HL-60/S4 treated with phorbol 12-myristate 13-acetate at 8.2 ng/mL for 4 days and 3 days (cell line): ENCODE results near the gene UBE2R2.
"Not testable (repeated sequence)": the region's sequence is repeated elsewhere in the genome, so short reads cannot be mapped to it uniquely, and the experiment has no call there.

Experiments used
- in situ Hi-C: fragments of 300-500 bp; cut with MboI; formaldehyde crosslinking; loops from 2 replicates; pipeline ENCODE4 v1.15.0; 2022; ENCODE audit warnings: low sequenced_read_pairs

UBE2R2 gene

DNA sequence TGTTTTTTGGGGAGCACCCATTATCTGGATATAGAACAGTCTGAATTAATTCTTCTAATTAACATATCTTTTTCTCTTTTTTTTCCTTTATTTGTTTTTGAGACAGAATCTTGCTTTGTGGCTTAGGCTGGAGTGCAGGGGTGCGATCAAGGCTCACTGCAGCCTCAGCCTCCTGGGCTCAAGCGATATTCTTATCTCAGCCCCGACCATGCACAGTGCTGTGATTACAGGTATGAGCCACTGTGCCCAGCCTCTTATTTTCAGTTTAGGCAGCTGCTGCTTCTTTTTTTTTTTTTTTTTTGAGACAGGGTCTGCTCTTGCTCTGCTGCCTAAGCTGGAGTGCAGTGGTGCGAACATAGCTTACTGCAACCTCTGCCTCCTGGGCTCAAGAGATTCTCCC, 20.2 kb downstream of the UBE2R2 start:
- in situ Hi-C loops, result no loop called here

GRCh38 chr9:33840381-33840780, 23.4 kb downstream of the UBE2R2 start:
- in situ Hi-C loops, result no loop called here

DNA sequence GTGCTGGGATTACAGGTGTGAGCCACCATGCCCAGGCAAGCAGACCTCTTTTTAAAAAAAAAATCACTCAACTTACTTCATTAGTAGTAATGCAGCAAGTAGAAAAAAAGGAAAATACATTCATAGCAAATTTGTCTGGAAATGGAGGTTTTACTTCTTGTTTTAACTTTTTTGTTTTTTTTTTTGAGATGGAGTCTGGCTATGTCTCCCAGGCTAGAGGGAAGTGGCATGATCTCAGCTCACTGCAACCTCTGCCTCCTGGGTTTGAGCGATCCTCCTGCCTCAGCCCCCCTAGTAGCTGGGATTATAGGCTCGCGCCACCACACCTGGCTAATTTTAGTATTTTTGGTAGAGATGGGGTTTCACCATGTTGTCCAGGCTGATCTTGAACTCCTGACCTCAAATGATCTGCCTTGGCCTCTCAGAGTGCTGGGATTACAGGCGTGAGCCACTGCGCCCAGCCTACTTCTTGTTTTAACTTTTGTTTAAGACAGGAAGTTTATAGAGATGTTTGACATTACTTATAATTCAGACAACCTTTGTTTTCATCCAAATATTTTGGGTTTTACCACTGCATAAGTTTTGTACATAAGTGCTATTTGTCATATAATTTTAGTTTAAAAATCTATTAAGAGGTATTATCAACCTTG, 26.5 kb downstream of the UBE2R2 start:
- in situ Hi-C loops, result no loop called here

DNA sequence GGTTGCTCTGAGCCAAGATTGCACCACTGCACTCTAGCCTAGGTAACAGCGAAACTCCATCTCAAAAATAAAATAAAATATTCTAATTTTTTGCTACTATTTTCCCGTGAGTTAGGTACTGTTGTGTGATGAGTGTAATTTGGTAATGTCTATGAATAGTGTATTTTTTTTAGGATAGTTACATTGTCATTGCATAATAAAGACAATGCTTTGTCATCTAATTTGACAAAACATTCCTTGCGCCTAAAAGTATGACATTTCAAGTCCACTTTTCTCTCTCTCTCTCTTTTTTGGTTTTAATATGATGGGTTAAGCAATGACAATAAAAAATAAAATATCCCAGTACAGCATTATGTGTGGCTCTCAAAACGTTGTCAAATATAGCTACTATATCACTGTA, 29.3 kb downstream of the UBE2R2 start:
- in situ Hi-C loops, result no loop called here

GRCh38 chr9:33847894-33848205, 30.9 kb downstream of the UBE2R2 start:
- in situ Hi-C loops, result not testable (repeated sequence)

GRCh38 chr9:33850267-33850629, 33.3 kb downstream of the UBE2R2 start:
- in situ Hi-C loops, result no loop called here

- in situ Hi-C loops, result no loop called here
Measured at GRCh38 chr9:33850677-33851076, 33.7 kb downstream of the UBE2R2 start.

GRCh38 chr9:33851301-33851700, 34.3 kb downstream of the UBE2R2 start:
- in situ Hi-C loops, result no loop called here

DNA sequence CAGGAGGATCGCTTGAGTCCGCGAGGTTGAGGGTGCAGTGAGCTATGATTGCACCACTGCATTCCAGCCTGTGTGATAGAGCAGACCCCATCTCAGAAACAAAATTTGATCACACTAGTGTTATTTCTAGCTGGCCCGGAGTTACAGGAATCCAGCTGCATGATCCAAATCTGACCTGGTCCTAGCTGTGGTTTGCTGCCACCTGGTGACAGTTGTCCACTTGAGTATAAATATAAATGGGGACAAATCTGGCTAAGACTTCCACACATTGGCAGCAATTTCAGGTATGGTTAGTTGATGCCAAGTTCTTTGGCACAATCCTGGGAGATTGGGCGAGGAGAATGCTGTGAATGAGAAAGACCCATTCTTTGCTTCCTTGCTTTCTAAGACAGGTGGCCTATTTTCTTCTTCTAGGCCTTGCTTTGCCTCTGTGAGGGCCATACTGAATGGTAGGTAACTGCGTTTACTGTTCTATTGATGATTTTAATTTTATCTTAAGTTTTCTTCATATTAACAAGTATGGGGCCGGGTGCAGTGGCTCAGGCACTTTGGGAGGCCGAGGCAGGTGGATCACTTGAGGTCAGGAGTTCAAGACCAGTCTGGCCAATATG, 35.4 kb downstream of the UBE2R2 start:
- in situ Hi-C loops, result no loop called here

GRCh38 chr9:33856247-33856646, 39.3 kb downstream of the UBE2R2 start:
- in situ Hi-C loops, result no loop called here

DNA sequence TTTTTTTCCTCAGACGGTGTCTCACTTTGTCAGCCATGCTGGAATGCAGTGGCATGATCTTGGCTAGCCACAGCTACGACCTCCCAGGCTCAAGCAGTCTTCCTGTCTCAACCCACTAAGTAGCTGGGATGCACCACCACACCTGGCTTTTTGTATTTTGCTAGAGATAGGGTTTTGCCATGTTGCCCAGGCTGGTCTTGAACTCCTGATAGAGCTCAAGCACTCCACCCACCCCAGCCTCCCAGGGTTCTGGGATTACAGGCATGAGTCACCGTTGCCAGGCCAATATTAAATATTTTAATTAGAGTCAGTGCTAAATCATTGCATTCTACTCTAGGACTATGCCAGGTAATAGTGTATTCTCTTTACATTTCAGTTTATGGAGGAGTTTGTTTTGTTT, 41.5 kb downstream of the UBE2R2 start:
- in situ Hi-C loops, result no loop called here

GRCh38 chr9:33860200-33860871, 43.4 kb downstream of the UBE2R2 start:
- in situ Hi-C loops, result no loop called here

- in situ Hi-C loops, result no loop called here
Measured at GRCh38 chr9:33861917-33862453, 45.0 kb downstream of the UBE2R2 start.

- in situ Hi-C loops, result not testable (repeated sequence)
Measured at GRCh38 chr9:33863027-33863426, 46.1 kb downstream of the UBE2R2 start.

DNA sequence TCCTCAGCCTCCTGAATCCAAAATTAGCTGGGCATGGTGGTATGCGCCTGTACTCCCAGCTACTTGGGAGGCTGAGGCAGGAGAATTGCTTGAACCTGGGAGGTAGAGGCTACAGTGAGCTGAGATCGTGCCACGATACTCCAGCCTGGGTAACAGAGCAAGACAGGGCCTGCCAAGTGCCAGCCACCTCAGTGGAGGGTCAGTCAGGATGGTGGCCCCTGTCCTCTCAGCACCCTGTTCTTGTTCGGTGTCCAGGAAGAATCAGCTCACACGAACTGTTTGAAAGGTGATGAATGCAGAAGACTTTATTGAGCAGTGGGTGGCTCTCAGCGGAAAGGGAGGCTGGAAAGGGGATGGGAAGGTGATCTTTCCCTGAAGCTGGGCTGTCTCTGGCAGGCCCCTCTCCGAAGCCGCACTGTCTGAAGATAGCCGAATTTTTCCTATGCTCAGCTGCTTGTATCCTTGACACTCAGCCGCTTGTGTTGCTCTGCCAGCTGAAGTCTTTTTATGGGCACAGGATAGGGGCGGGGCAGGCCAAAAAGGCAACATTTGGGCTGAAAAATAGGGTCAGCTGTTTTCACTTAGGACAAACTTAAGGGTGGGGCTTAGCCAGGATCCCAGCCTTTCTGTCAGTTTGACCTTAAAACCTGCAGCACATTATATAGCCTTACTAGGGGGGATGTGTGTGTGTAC, 50.9 kb downstream of the UBE2R2 start:
- in situ Hi-C loops, result no loop called here

DNA sequence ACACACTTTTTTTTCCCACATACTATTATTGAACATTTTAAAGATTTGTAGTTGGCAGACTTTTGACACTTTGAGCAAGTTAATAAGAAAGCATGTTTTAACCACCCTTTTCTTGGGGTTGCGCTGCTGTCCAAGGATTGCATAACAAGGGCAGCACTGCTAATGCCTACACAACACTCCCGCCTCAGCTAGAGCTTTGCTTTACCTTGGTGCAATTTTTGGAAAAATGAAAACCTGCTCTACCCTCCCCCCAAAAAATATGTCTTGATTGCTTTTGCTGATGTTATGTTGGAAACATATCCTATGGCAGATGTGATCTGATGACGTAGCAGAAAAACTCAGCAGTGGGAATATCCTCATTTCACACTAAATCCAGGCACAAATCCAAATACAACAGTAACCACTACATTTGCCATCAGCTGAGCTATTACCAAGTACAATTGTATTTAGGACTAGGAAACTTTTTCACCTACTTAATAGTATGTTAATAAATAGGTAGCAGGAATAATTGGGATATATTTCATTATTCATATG, 51.5 kb downstream of the UBE2R2 start:
- in situ Hi-C loops, result no loop called here

DNA sequence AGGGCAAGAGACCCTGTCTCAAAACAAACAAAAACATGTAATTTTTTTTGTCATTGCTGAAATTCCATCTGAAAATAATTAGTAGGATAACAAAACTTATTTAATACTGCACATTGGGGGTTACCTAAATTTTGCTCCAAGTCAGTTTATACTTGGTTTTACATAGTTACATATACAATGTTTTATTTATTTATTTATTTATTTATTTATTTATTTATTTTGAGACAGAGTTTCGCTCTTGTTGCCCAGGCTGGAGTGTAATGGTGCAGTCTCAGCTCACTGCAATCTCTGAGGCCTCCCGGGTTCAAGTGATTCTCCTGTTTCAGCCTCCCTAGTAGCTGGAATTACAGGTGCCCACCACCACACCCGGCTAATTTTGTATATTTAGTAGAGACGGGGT, 52.3 kb downstream of the UBE2R2 start:
- in situ Hi-C loops, result not testable (repeated sequence)

DNA sequence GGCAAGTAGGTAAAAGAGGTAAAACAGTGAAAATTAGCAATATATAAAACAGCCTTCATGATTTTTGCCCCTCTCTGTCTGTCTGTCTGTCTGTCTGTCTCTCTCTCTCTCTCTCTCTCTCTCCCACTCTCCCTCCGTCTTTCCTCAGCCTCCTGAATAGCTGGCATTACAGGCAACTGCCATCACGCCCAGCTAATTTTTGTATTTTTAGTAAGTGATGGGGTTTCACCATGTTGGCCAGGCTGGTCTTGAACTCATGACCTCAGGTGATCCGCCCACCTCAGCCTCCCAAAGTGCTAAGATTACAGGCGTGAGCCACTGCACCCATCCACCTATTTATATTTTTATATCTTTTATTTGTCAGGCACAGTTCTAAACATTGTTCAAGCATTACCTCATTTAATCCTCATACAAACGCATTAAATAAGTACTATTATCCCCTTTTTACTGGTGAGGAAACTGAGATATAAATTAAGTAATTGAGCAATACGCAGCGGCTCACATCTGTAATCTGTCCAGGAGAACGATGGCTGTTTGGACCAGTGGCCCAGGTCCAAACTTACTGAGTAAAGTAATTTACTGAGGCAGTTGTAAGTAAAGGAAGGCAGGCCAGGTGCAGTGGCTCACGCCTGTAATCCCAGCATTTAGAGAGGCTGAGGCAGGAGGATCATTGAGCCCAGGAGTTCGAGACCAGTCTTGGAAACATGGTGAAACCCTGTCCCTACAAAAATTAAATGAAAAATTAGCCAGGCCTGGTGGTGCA, 60.9 kb downstream of the UBE2R2 start:
- in situ Hi-C loops, result no loop called here

DNA sequence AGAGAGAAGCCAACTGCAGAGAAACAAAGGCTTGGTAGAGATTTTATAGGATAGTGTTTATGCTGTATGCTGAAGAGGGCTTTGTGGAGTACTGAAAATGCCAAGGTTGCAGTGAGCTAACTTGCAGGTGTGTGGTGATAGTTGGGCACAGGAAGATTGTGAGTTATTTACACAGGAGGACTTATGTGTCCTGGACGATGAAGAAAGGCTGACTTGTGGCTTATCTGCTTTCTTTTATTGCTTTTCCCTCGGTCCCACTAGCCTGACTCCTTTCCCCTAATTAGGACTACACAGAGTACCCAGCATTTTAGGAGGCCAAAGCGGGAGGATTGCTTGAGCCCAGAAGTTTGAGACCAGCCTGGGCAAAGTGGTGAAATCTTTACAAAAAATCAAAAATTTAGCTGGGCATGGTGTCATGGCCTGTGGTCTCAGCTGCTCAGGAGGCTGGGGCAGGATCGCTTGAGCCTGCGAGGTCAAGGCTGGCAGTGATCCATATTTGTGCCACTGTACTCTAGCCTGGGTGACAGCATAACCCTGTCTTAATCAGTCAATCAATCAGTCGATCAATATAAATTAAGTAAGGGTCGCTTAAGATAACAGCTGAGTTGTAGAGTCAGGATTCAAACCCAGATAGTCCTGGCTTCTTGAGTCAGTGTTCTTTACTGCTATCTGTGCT, 61.9 kb downstream of the UBE2R2 start:
- in situ Hi-C loops, result no loop called here
